PC-3 (cell line): ENCODE data around the gene TRMO. TPM values are rescaled to one million over a fixed set of nuclear protein-coding genes. Genes with fewer than 3 reads are reported as not detected.

ENCODE experiments used
- ATAC-seq: fragments of 200-7000 bp; cut with Tn5 transposase; 2 replicates; pipeline ENCODE4 v1.9.1; 2020; ENCODE audit warnings: mild to moderate bottlenecking, moderate library complexity
- BruUV-seq: library from RNA; stranded (reverse); fragments of 400-500 nt; replicated peaks from 2 replicates; lab custom pipeline; 2021; lab: Mats Ljungman, UMichigan
- CTCF ChIA-PET: fragments of 300-600 bp; sonication (Branson Sonifier 250); formaldehyde crosslinking; loops from one replicate; lab custom pipeline; 2022; ENCODE audit warnings: antibody characterized with exemption; lab: Charles Lee
- POLR2A ChIA-PET: fragments of 300-600 bp; sonication (Branson Sonifier 250); formaldehyde crosslinking; loops from one replicate; lab custom pipeline; 2022; ENCODE audit warnings: antibody characterized with exemption; ENCODE audit not compliant: unreplicated experiment; lab: Charles Lee
- DNase-seq: peaks from one replicate; pipeline ENCODE4 v3.0.0-alpha.2; 2015
- H2AFZ ChIP-seq: fragments of 300-600 bp; sonication (generic); 2 replicates; pipeline ENCODE4 v1.6.0; 2016; ENCODE audit warnings: antibody characterized with exemption, low read length
- H3F3A ChIP-seq: fragments of 300-600 bp; sonication (generic); one replicate; pipeline ENCODE4 v1.6.0; 2017; ENCODE audit warnings: antibody characterized with exemption, low read length, control low read depth, mild to moderate bottlenecking; ENCODE audit not compliant: unreplicated experiment
- H3K27ac ChIP-seq: fragments of 300-600 bp; sonication (generic); 2 replicates; pipeline ENCODE4 v1.5.1; 2016; ENCODE audit warnings: mild to moderate bottlenecking, low read length
- H3K27me3 ChIP-seq: fragments of 300-600 bp; sonication (generic); 2 replicates; pipeline ENCODE4 v1.6.1; 2016; ENCODE audit warnings: low read length, mixed read lengths
- H3K36me3 ChIP-seq: fragments of 300-600 bp; sonication (generic); 2 replicates; pipeline ENCODE4 v1.6.1; 2016; ENCODE audit warnings: low read depth, mixed run types, low read length, mixed read lengths
- H3K4me1 ChIP-seq: fragments of 300-600 bp; sonication (generic); 2 replicates; pipeline ENCODE4 v1.5.1; 2016; ENCODE audit warnings: low read length; ENCODE audit not compliant: insufficient read depth
- H3K4me2 ChIP-seq: fragments of 300-600 bp; sonication (generic); 2 replicates; pipeline ENCODE4 v1.6.0; 2016; ENCODE audit warnings: low read length
- H3K4me3 ChIP-seq: fragments of 300-600 bp; sonication (generic); 2 replicates; pipeline ENCODE4 v1.5.1; 2016; ENCODE audit warnings: mild to moderate bottlenecking, low read length, mixed read lengths
- H3K79me2 ChIP-seq: fragments of 300-600 bp; sonication (generic); 2 replicates; pipeline ENCODE4 v1.6.1; 2017; ENCODE audit warnings: low read length, mixed read lengths
- H3K9ac ChIP-seq: fragments of 300-600 bp; sonication (generic); 2 replicates; pipeline ENCODE4 v1.6.0; 2016; ENCODE audit warnings: mild to moderate bottlenecking, low read length
- H3K9me2 ChIP-seq: fragments of 300-600 bp; sonication (generic); replicated peaks from 2 replicates; pipeline ENCODE4 v1.6.1; 2016; ENCODE audit warnings: mixed run types, low read length, mixed read lengths
- H3K9me3 ChIP-seq: fragments of 300-600 bp; sonication (generic); 2 replicates; pipeline ENCODE4 v1.6.1; 2016; ENCODE audit warnings: low read length, mixed read lengths
- H4K20me1 ChIP-seq: fragments of 300-600 bp; sonication (generic); 2 replicates; pipeline ENCODE4 v1.6.1; 2016; ENCODE audit warnings: low read length, mixed read lengths
- CTCF ChIP-seq: fragments of 300-600 bp; sonication (generic); conservative IDR thresholded peaks from 2 replicates; pipeline ENCODE4 v1.5.1; 2017; ENCODE audit warnings: antibody characterized with exemption, low read depth, mild to moderate bottlenecking, low read length
- EZH2 ChIP-seq: fragments of 300-600 bp; sonication (generic); IDR thresholded peaks from one replicate; pipeline ENCODE4 v1.6.1; 2017; ENCODE audit warnings: antibody characterized with exemption, mild to moderate bottlenecking, low read length; ENCODE audit not compliant: unreplicated experiment
- EZH2phosphoT487 ChIP-seq: fragments of 300-600 bp; sonication (generic); IDR thresholded peaks from 2 replicates; pipeline ENCODE4 v1.6.1; 2018; ENCODE audit warnings: mild to moderate bottlenecking, antibody characterized with exemption, low read length, borderline replicate concordance
- intact Hi-C: fragments of 100-400 bp; cut with micrococcal nuclease; formaldehyde crosslinking; loops from 2 replicates; pipeline ENCODE4 v1.9.0; 2023
- total RNA-seq: library from RNA; depleted of rRNA; stranded (reverse); fragments of >200 nt; gene quantifications from 2 replicates; pipeline ENCODE4 v1.2.3, GENCODE V29; 2014

Gene TRMO
- total RNA-seq, 1 experiment from 2014 or later: 14.3 TPM

- ChIA-PET CTCF (no interaction called here), POLR2A (no interaction called here)
- Histone ChIP-seq H3K4me1 (no peaks in the 10 kb centered on the region), H3K9me2 (no peaks in the 10 kb centered on the region), H3K27ac (no peak overlapping the region), H3K79me2 (no peaks in the 10 kb centered on the region), H3K27me3 (no peaks in the 10 kb centered on the region), H4K20me1 (no peaks in the 10 kb centered on the region), H2AFZ (no peak overlapping the region), H3K9ac (no peak overlapping the region), H3F3A (no peaks in the 10 kb centered on the region), H3K4me3 (no peak overlapping the region), H3K9me3 (peaks cover 11% of the 10 kb centered on the region; the same call in 1 of the 2 replicates), H3K4me2 (no peak overlapping the region), H3K36me3 (no peaks in the 10 kb centered on the region)
- DNase-seq (no peak), ATAC-seq (no peak)
- TF ChIP-seq EZH2phosphoT487: no peak
- TF ChIP-seq EZH2: no peak
- TF ChIP-seq CTCF: no peak
- BruUV-seq: no TSS peak
- intact Hi-C loops: no loop called here
These were observed 59.0 kb downstream of the TRMO start for GRCh38 chr9:97863314-97863713.

GRCh38 chr9:97861148-97861475, 61.2 kb downstream of the TRMO start:
- Histone ChIP-seq H3K4me2 (no peak overlapping the region), H3K36me3 (no peaks in the 10 kb centered on the region), H4K20me1 (no peaks in the 10 kb centered on the region), H3K9me2 (no peaks in the 10 kb centered on the region), H3K27me3 (no peaks in the 10 kb centered on the region), H3K79me2 (no peaks in the 10 kb centered on the region), H3K4me1 (no peaks in the 10 kb centered on the region), H3F3A (no peaks in the 10 kb centered on the region), H3K9ac (no peak overlapping the region), H2AFZ (no peak overlapping the region), H3K9me3 (peaks cover 4% of the 10 kb centered on the region; the same call in 1 of the 2 replicates), H3K27ac (no peak overlapping the region), H3K4me3 (no peak overlapping the region)
- TF ChIP-seq CTCF (no peak), EZH2 (no peak), EZH2phosphoT487 (no peak)
- intact Hi-C loops: no loop called here
- ATAC-seq (no peak), DNase-seq (no peak)
- ChIA-PET POLR2A (no interaction called here), CTCF (no interaction called here)
- no TSS peak for BruUV-seq

- CTCF ChIA-PET: no interaction called here
- no peaks in the 10 kb centered on the region for H3K4me1 ChIP-seq
- H3K27me3 ChIP-seq: no peaks in the 10 kb centered on the region
- H3K4me3 ChIP-seq: no peak overlapping the region
- H3K79me2 ChIP-seq: no peaks in the 10 kb centered on the region
- H3F3A ChIP-seq: no peaks in the 10 kb centered on the region
- no peak overlapping the region for H3K9ac ChIP-seq
- no peaks in the 10 kb centered on the region for H3K9me3 ChIP-seq
- POLR2A ChIA-PET: no interaction called here
- H4K20me1 ChIP-seq: no peaks in the 10 kb centered on the region
- no peak for TF ChIP-seq EZH2
- TF ChIP-seq EZH2phosphoT487: no peak
- no peak for TF ChIP-seq CTCF
- no peaks in the 10 kb centered on the region for H3K9me2 ChIP-seq
- H3K4me2 ChIP-seq: no peak overlapping the region
- intact Hi-C loops: no loop called here
- ATAC-seq (no peak), DNase-seq (no peak)
- H3K27ac ChIP-seq: no peak overlapping the region
- BruUV-seq: no TSS peak
- H2AFZ ChIP-seq: no peak overlapping the region
- no peaks in the 10 kb centered on the region for H3K36me3 ChIP-seq
These were observed 61.7 kb downstream of the TRMO start for GRCh38 chr9:97860451-97861147.
